NCI-H1092 (cell line): ENCODE measurements around the gene FLYWCH2.

ENCODE experiments used
- DNase-seq: peaks from one replicate; lab custom pipeline; 2025; lab: John Stamatoyannopoulos, UW

The FLYWCH2 gene

GRCh38 chr16:2882650-2883457 lies at the start of gene FLYWCH2:
TSS of gene FLYWCH2 (plus strand) at chr16:2883215. CDS start at chr16:2896450, 13,235 bp downstream.
- peak; percentile 97 for DNase-seq

GRCh38 chr16:2833776-2834175 lies 49.2 kb upstream of the FLYWCH2 start:
- DNase-seq: no peak

GRCh38 chr16:2834968-2835367 lies 48.0 kb upstream of the FLYWCH2 start:
- no peak for DNase-seq

GRCh38 chr16:2835638-2836493 lies 47.1 kb upstream of the FLYWCH2 start:
- DNase-seq: no peak

- DNase-seq: no peak
These were observed 46.1 kb upstream of the FLYWCH2 start for GRCh38 chr16:2836646-2837508.

- no peak for DNase-seq
These were observed 44.1 kb upstream of the FLYWCH2 start for GRCh38 chr16:2838928-2839327.

GRCh38 chr16:2839650-2840450 lies 43.2 kb upstream of the FLYWCH2 start:
- no peak for DNase-seq

GRCh38 chr16:2840914-2841313 lies 42.1 kb upstream of the FLYWCH2 start:
- DNase-seq: no peak

- DNase-seq: no peak
These were observed 41.2 kb upstream of the FLYWCH2 start for GRCh38 chr16:2841606-2842339.

- no peak for DNase-seq
These were observed 40.5 kb upstream of the FLYWCH2 start for GRCh38 chr16:2842340-2843000.

- no peak for DNase-seq
These were observed 39.5 kb upstream of the FLYWCH2 start for GRCh38 chr16:2843526-2843925.

- no peak for DNase-seq
These were observed 37.9 kb upstream of the FLYWCH2 start for GRCh38 chr16:2845116-2845515.

- DNase-seq: no peak
These were observed 36.3 kb upstream of the FLYWCH2 start for GRCh38 chr16:2846511-2847310.

- DNase-seq: no peak
These were observed 33.9 kb upstream of the FLYWCH2 start for GRCh38 chr16:2848933-2849725.

GRCh38 chr16:2852003-2852730 lies 30.8 kb upstream of the FLYWCH2 start:
- no peak for DNase-seq

GRCh38 chr16:2852731-2853507 lies 30.1 kb upstream of the FLYWCH2 start:
- DNase-seq: no peak

GRCh38 chr16:2853531-2854073 lies 29.4 kb upstream of the FLYWCH2 start:
- DNase-seq: no peak
